Measurements from ENCODE around the gene PRKCE.
"Not testable (repeated sequence)": the region's sequence is repeated elsewhere in the genome, so short reads cannot be mapped to it uniquely, and the experiment has no call there.

The PRKCE gene

DNA sequence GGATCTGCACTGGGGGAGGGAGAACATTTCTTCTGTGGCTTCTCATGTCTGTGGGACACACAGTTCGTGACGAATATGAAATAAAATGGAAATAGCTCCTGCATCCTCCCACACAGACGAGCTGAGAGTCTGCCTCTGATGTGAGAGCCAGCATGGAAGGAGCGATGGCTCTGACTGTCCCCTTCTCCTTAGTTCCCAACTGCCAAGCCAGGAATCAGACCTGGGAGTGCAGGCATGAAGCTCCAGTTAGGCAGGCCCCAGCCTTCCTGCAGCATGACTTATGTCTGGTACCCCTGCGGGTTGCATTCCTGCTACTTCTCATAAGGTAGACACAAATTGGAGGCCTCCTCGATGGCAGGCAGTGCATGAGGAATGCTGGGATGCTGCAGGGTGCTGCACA is 56.2 kb downstream of the PRKCE start:
- no peaks in the 10 kb centered on the region for H3K4me1 Mint-ChIP-seq (ENCODE audit: low read depth)
- peaks cover 10% of the 10 kb centered on the region for H3K9me3 Mint-ChIP-seq
- H3K4me3 Mint-ChIP-seq, result no peak overlapping the region
- peaks cover 7% of the 10 kb centered on the region for H3K36me3 Mint-ChIP-seq (ENCODE audit: low read depth)
- H3K27me3 Mint-ChIP-seq (ENCODE audit: low read depth), result no peaks in the 10 kb centered on the region
- H3K27ac Mint-ChIP-seq, result no peak overlapping the region
- DNase-seq (ENCODE audit: low spot score), result no peak

DNA sequence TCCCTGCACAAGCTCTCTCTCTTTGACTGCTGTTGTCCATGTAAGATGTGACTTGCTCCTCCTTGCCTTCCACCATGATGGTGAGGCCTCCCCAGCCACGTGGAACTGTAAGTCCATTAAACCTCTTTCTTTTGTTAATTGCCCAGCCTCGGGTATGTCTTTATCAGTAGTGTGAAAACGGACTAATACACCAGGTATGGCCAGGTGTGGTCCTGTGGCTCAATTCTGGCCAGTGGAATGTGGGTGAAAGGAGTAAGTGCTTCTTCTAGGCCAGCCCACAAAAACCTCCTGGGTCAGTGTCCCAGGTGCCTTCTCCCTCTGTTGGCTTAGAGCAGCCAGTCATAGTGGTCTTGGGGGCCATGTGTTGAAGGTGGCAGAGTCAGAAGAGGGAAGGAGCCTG is 57.0 kb downstream of the PRKCE start:
- Mint-ChIP-seq H3K27me3 (ENCODE audit: low read depth) (no peaks in the 10 kb centered on the region), H3K27ac (no peak overlapping the region), H3K4me3 (no peak overlapping the region), H3K36me3 (ENCODE audit: low read depth) (peaks cover 7% of the 10 kb centered on the region), H3K4me1 (ENCODE audit: low read depth) (peaks cover 6% of the 10 kb centered on the region), H3K9me3 (peaks cover 10% of the 10 kb centered on the region)
- DNase-seq (ENCODE audit: low spot score), result no peak

DNA sequence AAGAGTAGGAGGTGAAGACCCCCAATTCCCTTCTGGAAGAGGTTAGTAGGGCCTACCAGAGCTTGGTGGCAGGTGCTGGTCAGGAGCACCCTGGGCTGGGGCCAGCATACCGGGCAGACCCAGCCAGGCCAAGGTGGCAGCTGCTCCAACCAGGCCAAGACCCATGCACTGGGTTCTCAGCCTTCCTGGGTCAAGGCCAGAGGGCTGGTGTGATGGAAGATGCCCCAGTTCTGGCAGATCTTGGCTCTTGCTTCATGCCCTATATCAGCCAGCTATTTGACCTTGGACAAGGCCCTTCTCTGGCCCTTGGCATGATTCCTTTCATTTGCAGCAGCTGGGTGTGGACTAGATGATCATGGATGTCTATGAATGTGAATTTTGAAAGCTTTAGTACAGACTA is 57.7 kb downstream of the PRKCE start:
- Mint-ChIP-seq H3K36me3 (ENCODE audit: low read depth) (peaks cover 7% of the 10 kb centered on the region), H3K9me3 (peaks cover 10% of the 10 kb centered on the region), H3K27me3 (ENCODE audit: low read depth) (no peaks in the 10 kb centered on the region), H3K4me3 (no peak overlapping the region), H3K4me1 (ENCODE audit: low read depth) (peaks cover 6% of the 10 kb centered on the region), H3K27ac (no peak overlapping the region)
- DNase-seq (ENCODE audit: low spot score), result no peak

DNA sequence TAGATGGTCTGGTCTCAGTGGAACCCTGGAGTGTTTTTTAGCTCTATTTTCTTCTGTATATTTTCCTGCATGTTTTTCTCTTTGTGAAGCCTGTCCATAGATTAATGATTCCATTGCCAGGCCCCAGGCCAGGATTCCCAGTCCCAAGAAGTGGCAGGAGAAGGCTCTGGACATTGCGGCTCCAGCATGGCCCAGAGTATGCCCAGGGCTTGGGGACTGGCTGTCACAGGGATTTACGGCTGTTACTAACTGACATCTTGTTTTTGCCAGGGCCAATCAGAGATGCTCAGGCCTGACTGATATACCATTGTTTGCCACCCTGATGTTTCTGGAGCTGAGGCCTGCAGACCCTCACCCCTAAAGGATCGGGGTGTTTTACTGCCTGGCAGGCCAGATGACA is 59.0 kb downstream of the PRKCE start:
- Mint-ChIP-seq H3K27ac (no peak overlapping the region), H3K36me3 (ENCODE audit: low read depth) (peaks cover 7% of the 10 kb centered on the region), H3K9me3 (peaks cover 10% of the 10 kb centered on the region), H3K27me3 (ENCODE audit: low read depth) (no peaks in the 10 kb centered on the region), H3K4me1 (ENCODE audit: low read depth) (peaks cover 6% of the 10 kb centered on the region), H3K4me3 (no peak overlapping the region)
- DNase-seq (ENCODE audit: low spot score), result no peak

GRCh38 chr2:45711224-45711623 is 59.7 kb downstream of the PRKCE start:
- Mint-ChIP-seq H3K9me3 (peaks cover 10% of the 10 kb centered on the region), H3K27me3 (ENCODE audit: low read depth) (no peaks in the 10 kb centered on the region), H3K27ac (no peak overlapping the region), H3K4me1 (ENCODE audit: low read depth) (peaks cover 6% of the 10 kb centered on the region), H3K4me3 (no peak overlapping the region), H3K36me3 (ENCODE audit: low read depth) (peaks cover 7% of the 10 kb centered on the region)
- no peak for DNase-seq (ENCODE audit: low spot score)

DNA sequence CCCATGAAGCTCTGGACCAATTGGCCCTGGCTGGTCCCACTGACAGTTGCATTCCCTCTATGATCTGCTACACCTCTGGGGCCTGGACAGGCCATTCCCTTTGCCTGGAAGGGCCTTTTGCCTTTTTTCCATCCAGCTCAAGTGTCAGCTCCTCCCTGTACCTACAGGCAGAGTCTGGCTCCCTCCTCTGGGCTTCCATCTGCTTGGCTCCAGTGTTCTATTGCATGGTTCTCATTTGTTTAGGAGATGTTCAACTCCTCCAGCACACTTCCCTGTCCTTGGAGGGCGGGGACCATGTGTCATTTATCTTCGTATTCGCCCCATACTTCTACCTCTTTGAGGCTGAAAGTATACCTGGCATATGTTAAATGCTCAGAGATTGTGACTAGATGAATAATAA is 61.1 kb downstream of the PRKCE start:
- Mint-ChIP-seq H3K27me3 (ENCODE audit: low read depth) (no peaks in the 10 kb centered on the region), H3K4me3 (no peak overlapping the region), H3K9me3 (peaks cover 10% of the 10 kb centered on the region), H3K4me1 (ENCODE audit: low read depth) (peaks cover 6% of the 10 kb centered on the region), H3K36me3 (ENCODE audit: low read depth) (peaks cover 7% of the 10 kb centered on the region), H3K27ac (no peak overlapping the region)
- no peak for DNase-seq (ENCODE audit: low spot score)

DNA sequence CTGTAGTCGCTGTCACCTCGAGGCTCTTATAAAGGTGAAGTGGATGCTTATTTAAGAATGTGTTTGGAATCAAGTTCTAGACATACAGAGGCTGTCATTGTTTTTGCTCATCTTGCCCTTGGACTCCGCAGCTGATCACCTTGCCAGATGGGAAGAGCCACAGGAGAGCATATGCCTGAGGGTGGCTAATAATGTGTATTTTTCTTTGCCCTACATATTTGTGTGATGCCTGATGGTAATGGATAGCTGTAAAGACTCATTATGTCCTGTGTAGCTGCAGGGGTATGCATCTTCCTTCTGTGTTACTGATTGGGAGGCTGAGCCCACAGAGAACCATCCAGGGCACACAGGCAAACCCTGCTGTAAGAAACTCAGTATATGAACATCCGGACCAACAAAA is 61.7 kb downstream of the PRKCE start:
- peaks cover 7% of the 10 kb centered on the region for H3K9me3 Mint-ChIP-seq
- peaks cover 4% of the 10 kb centered on the region for H3K36me3 Mint-ChIP-seq (ENCODE audit: low read depth)
- H3K4me3 Mint-ChIP-seq, result no peak overlapping the region
- peaks cover 6% of the 10 kb centered on the region for H3K4me1 Mint-ChIP-seq (ENCODE audit: low read depth)
- no peak for DNase-seq (ENCODE audit: low spot score)
- H3K27me3 Mint-ChIP-seq (ENCODE audit: low read depth), result no peaks in the 10 kb centered on the region
- no peak overlapping the region for H3K27ac Mint-ChIP-seq

GRCh38 chr2:45713591-45713990 is 62.1 kb downstream of the PRKCE start:
- Mint-ChIP-seq H3K27ac (no peak overlapping the region), H3K4me3 (no peak overlapping the region), H3K27me3 (ENCODE audit: low read depth) (no peaks in the 10 kb centered on the region), H3K36me3 (ENCODE audit: low read depth) (peaks cover 1% of the 10 kb centered on the region), H3K9me3 (peaks cover 2% of the 10 kb centered on the region), H3K4me1 (ENCODE audit: low read depth) (peaks cover 6% of the 10 kb centered on the region)
- DNase-seq (ENCODE audit: low spot score), result no peak

DNA sequence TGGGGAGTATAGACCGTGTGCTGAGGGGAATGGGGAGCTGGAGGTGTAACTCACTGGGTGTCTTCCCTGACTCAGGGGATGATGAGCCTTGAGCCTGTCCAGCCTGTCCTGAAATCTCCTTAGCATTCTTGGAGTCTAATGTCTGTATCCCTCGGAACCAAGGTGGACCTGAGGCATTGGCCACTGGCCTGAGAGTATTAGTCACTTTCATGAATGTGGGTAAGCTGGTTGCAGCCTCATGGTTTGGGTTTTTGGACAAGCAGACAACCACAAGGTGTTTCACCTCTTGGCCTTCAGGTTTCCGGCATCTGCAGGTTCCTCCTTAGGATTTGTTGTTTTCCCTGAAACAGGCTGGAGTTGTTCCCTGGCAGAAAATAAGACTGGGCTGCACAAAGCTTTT is 63.2 kb downstream of the PRKCE start:
- Mint-ChIP-seq H3K9me3 (no peaks in the 10 kb centered on the region), H3K4me3 (no peak overlapping the region), H3K4me1 (ENCODE audit: low read depth) (peaks cover 6% of the 10 kb centered on the region), H3K36me3 (ENCODE audit: low read depth) (peaks cover 1% of the 10 kb centered on the region), H3K27me3 (ENCODE audit: low read depth) (peaks cover under 1% of the 10 kb centered on the region), H3K27ac (no peak overlapping the region)
- no peak for DNase-seq (ENCODE audit: low spot score)

DNA sequence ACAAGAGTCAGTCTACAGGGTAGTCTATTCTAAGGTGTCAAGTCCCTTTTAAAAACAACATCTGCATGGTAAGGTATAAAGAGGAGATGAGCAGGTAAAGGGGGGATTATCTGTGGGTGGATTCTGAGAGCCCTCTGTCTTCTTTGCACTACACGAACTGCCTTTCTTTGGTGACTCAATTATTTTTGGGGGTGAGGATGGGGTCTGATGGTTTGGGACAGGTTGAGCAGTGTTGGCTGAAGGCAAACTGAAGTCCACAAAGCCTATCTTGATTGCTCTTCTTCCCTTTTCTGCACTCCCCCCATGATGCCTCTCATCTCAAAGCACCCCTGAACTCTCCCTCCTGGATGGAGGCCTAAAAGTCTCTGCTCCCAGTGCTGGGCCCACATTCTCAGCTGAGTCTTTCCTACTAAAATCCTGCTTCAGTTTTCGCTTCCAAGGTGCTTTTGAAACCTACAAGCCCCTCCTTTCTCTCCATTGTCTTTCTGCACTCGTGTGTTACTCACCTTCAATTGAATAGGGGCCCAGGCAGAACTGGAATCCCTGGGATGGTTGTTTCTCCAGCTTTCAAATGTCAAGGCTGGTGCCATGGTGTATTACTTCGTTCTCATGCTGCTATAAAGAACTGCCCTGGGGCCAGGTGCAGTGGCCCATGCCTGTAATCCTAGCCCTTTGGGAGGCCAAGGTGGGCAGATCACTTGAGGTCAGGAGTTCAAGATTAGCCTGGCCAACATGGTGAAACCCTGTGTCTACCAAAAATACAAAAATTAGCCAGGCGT is 64.3 kb downstream of the PRKCE start:
- Mint-ChIP-seq H3K9me3 (no peaks in the 10 kb centered on the region), H3K36me3 (ENCODE audit: low read depth) (no peaks in the 10 kb centered on the region), H3K27me3 (ENCODE audit: low read depth) (peaks cover 4% of the 10 kb centered on the region), H3K4me3 (no peak overlapping the region), H3K27ac (no peak overlapping the region), H3K4me1 (ENCODE audit: low read depth) (peaks cover 6% of the 10 kb centered on the region)
- no peak for DNase-seq (ENCODE audit: low spot score)

DNA sequence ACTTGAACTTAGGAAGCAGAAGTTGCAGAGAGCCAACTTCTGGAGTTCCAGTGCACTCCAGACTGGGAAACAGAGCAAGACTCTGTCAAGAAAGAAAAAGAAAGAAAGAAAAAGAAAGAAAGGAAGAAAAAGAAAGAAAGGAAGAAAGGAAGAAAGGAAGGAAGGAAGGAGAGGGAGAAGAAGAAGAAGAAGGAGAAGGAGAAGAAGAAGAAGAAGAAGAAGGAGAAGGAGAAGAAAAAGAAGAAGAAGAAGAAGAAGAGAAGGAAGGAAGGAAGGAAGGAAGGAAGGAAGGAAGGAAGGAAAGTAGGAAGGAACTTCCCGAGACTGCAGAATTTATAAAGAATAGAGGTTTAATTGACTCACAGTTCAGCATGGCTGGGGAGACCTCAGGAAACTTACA is 65.0 kb downstream of the PRKCE start:
- not testable (repeated sequence) for DNase-seq (ENCODE audit: low spot score); H3K36me3 Mint-ChIP-seq (ENCODE audit: low read depth); H3K4me3 Mint-ChIP-seq; H3K4me1 Mint-ChIP-seq (ENCODE audit: low read depth); H3K27ac Mint-ChIP-seq; H3K27me3 Mint-ChIP-seq (ENCODE audit: low read depth); H3K9me3 Mint-ChIP-seq

GRCh38 chr2:45716915-45717314 is 65.4 kb downstream of the PRKCE start:
- Mint-ChIP-seq H3K4me3 (no peak overlapping the region), H3K9me3 (no peaks in the 10 kb centered on the region), H3K27ac (no peak overlapping the region), H3K36me3 (ENCODE audit: low read depth) (no peaks in the 10 kb centered on the region), H3K27me3 (ENCODE audit: low read depth) (peaks cover 4% of the 10 kb centered on the region), H3K4me1 (ENCODE audit: low read depth) (peaks cover 6% of the 10 kb centered on the region)
- DNase-seq (ENCODE audit: low spot score), result no peak

DNA sequence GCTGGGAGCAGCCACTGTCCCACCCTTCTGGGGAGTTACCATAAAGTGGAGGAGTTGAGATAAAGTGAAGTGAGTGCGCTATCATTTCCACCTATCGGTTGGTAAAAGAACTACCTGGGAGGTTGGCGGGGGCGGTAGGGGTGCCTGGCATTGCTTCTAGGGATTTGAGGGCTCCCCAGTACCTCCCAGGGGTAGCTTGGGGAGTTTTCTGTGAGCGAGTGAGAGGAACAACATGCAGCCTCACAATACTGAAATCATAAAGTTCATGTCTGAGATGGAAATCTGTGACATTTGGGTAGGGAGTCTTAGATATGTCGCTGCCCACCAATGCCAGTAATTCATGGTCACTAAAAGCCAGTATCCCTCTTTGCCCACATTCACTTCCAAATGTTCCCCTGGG is 68.7 kb downstream of the PRKCE start:
- Mint-ChIP-seq H3K27me3 (ENCODE audit: low read depth) (peaks cover 4% of the 10 kb centered on the region), H3K4me3 (no peak overlapping the region), H3K9me3 (no peaks in the 10 kb centered on the region), H3K27ac (no peak overlapping the region), H3K4me1 (ENCODE audit: low read depth) (peaks cover 8% of the 10 kb centered on the region), H3K36me3 (ENCODE audit: low read depth) (no peaks in the 10 kb centered on the region)
- DNase-seq (ENCODE audit: low spot score), result no peak

GRCh38 chr2:45721150-45721549 is 69.7 kb downstream of the PRKCE start:
- no peak for DNase-seq (ENCODE audit: low spot score)
- no peak overlapping the region for H3K4me3 Mint-ChIP-seq
- no peaks in the 10 kb centered on the region for H3K36me3 Mint-ChIP-seq (ENCODE audit: low read depth)
- no peaks in the 10 kb centered on the region for H3K9me3 Mint-ChIP-seq
- peaks cover 4% of the 10 kb centered on the region for H3K27me3 Mint-ChIP-seq (ENCODE audit: low read depth)
- H3K4me1 Mint-ChIP-seq (ENCODE audit: low read depth), result peaks cover 8% of the 10 kb centered on the region
- no peak overlapping the region for H3K27ac Mint-ChIP-seq

DNA sequence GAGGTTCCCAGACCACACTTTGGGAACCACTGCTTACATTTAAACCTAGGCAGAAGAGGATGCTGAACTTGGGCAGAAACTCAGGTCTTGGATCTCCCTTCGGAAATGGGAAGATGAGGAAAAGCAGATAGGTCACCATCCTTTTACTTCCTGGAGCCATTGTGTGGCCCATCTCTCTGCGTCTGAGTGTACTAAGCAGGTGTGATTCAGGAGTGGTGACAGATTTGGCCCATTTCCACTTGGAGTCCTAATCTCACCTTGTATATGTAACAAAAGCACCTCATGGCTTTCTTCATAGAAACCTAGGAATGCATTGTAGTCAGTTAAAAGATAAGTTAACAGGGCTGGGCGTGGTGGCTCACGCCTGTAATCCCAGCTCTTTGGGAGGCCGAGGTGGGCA is 71.0 kb downstream of the PRKCE start:
- no peak for DNase-seq (ENCODE audit: low spot score)
- Mint-ChIP-seq H3K27me3 (ENCODE audit: low read depth) (peaks cover 4% of the 10 kb centered on the region), H3K4me3 (no peak overlapping the region), H3K9me3 (no peaks in the 10 kb centered on the region), H3K4me1 (ENCODE audit: low read depth) (peaks cover 8% of the 10 kb centered on the region), H3K27ac (no peak overlapping the region), H3K36me3 (ENCODE audit: low read depth) (no peaks in the 10 kb centered on the region)
